SK-N-MC (cell line): ENCODE data around the gene C22orf42.

Experiments used
- DNase-seq: peaks from one replicate; pipeline ENCODE4 v3.0.0-alpha.2; 2011; ENCODE audit warnings: low read depth, low spot score
- H3K27ac ChIP-seq: fragments of 200-600 bp; sonication (generic); 2 replicates; pipeline ENCODE4 v1.5.1; 2016; ENCODE audit warnings: mixed run types
- H3K36me3 ChIP-seq: fragments of 200-600 bp; sonication (generic); 2 replicates; pipeline ENCODE4 v1.6.1; 2017; ENCODE audit warnings: antibody characterized with exemption, low read length, mixed read lengths; ENCODE audit not compliant: insufficient read depth
- H3K4me3 ChIP-seq: fragments of 200-600 bp; sonication (generic); 2 replicates; pipeline ENCODE4 v1.5.1; 2016
- H3K9ac ChIP-seq: fragments of 200-600 bp; sonication (generic); 2 replicates; pipeline ENCODE4 v1.8.0; 2017; ENCODE audit warnings: mixed run types, mixed read lengths; ENCODE audit not compliant: insufficient read length
- H3K9me3 ChIP-seq: fragments of 200-600 bp; sonication (generic); 2 replicates; pipeline ENCODE4 v1.6.1; 2017; ENCODE audit warnings: low read depth, mild to moderate bottlenecking, antibody characterized with exemption, low read length, moderate library complexity, mixed read lengths
- EZH2 ChIP-seq: fragments of 200-600 bp; sonication (generic); IDR thresholded peaks from one replicate; pipeline ENCODE4 v1.6.1; 2017; ENCODE audit warnings: antibody characterized with exemption
- FOXP2 ChIP-seq: optimal IDR thresholded peaks from 2 replicates; pipeline ENCODE3; 2011; ENCODE audit warnings: mild to moderate bottlenecking, moderate library complexity; ENCODE audit not compliant: insufficient read depth; ENCODE audit errors: extremely low read length, control extremely low read depth
- POLR2AphosphoS5 ChIP-seq: IDR thresholded peaks from 2 replicates; pipeline ENCODE4 v1.6.1; 2012; ENCODE audit warnings: mild to moderate bottlenecking, low read depth, low read length, borderline replicate concordance

Gene C22orf42

DNA sequence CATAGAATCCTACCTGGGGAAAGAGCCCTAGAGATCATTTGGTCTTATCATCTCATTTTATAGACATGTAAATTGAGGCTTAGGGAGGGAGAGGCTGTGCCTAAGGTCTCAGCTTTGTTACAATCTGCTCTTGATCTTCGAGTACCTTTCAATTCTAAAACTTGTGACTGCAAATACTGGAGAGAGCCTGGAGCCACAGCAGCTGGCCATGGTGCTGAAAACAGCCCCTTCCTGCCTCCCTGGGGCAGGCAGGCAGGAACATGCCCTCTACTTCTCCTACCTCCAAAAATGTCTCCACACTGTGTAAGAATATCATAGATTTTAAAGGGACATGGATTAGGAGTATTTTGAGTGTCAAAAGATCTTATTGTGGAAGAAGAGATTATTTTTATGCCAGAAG is 52.2 kb downstream of the C22orf42 start:
- no peaks in the 10 kb centered on the region for H3K9me3 ChIP-seq
- TF ChIP-seq FOXP2 (no peak), EZH2 (no peak), POLR2AphosphoS5 (no peak)
- no peak overlapping the region for H3K27ac ChIP-seq
- H3K4me3 ChIP-seq: no peak overlapping the region
- DNase-seq: no peak
- no peaks in the 10 kb centered on the region for H3K36me3 ChIP-seq
- H3K9ac ChIP-seq: no peak overlapping the region

DNA sequence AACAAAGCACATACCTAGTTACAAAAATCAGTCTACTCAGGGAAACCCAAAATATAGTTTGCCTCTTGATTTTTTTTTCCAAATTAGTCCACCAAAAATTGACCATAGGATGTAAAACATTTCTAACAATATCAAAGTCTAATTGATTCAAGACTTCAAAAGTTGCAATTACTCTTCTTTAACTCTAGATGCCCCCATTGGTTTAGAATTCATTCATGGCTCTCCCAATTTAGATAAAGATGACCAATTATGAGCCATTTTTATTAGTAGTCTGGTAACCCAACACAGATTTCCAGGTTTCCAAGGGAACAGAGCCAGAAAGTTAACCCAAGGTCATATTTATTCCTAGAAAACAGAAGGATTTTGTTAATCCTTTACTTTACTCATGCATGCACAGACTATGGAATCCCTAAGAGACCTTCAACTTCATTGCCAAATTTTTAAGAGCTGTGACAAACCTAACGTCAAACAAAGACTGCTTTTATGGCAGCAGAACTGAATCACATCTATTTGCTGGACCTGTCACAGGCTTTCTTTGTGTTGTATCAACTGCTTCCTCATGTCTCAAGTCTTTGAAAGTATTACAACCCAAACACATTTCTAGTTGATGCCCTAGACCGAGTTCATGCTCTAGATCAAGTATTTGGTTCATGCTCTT is 55.3 kb downstream of the C22orf42 start:
- no peak for TF ChIP-seq FOXP2
- no peak overlapping the region for H3K9ac ChIP-seq
- no peak for DNase-seq

DNA sequence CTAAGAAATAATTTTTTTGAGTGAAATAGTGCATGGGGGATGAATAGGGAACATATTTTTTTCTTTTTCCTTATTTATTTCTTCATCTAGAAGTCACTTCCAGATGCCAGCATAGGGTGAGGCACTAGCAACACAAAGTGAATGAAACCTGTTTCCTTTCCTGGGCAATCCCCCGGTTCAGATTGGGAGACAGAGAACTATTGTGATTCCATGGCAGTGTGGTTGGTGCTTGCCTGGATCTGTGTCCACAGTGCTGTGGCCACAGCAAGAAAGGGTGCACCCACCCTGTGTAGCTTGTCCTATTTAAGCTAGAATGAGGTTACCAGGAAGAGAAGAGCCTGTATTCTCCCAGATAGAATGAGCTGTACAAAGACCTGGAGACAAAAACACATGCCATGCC is 58.4 kb downstream of the C22orf42 start:
- TF ChIP-seq FOXP2 (no peak), EZH2 (no peak), POLR2AphosphoS5 (no peak)
- Histone ChIP-seq H3K9ac (no peak overlapping the region), H3K27ac (no peak overlapping the region), H3K36me3 (no peaks in the 10 kb centered on the region), H3K9me3 (no peaks in the 10 kb centered on the region), H3K4me3 (no peak overlapping the region)
- no peak for DNase-seq

More for the DNA sequence above, 55.3 kb downstream of the C22orf42 start:
- no peak overlapping the region for H3K27ac ChIP-seq
- no peaks in the 10 kb centered on the region for H3K36me3 ChIP-seq
- no peak overlapping the region for H3K4me3 ChIP-seq
- no peaks in the 10 kb centered on the region for H3K9me3 ChIP-seq
